ENCODE data around the gene SMC3.

The SMC3 gene

GRCh38 chr10:110567201-110568054 is at the start of gene SMC3:
SMC3 (plus strand) TSS chr10:110567695; CDS start chr10:110567817, 122 bp downstream.
- TF ChIP-seq CTCF (IDR thresholded peaks at IDR 0.05; ENCODE audit: extremely low read depth, insufficient read depth, missing control alignments), result no peak
- peak; percentile 82 for DNase-seq (ENCODE audit: low spot score)
- in situ Hi-C loops (cut with MboI; ENCODE audit: low pct_unique_long_range_greater_than_20kb, low sequenced_read_pairs, unreplicated experiment), result loop anchor here (25.0 kb wide), 1 partner anchor 430 kb away; no protein-coding TSS in a partner anchor

DNA sequence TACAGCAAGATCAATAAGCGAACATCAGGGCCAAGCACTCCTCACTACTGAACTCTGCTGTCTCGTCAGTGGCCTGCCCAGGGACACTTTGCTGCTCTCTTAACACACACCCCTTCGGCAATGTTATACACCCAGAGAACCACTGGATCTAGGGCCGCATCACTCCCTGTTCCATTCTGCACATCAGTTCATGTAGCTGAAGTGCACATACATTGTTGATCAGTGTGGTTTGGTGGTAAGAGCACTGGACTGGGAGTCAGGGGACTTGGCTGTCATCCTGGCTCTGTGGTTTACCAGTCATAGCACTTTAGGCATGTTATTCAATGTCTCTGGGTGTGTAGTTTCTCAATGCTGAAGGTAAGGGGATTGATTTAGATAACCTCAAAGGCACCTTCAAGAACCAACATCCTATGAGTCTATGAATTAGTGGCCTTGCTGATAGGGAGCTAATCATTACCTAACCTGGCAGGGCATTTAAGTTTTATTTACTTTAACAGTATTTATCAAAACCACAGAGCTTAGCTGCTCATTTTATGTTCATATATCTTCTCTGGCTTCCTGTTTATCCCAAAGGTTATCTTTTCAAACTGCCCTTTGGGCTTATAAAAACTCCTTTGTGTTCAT is 45.0 kb upstream of the SMC3 start:
- no peak for DNase-seq (ENCODE audit: low spot score)
- no peak for TF ChIP-seq CTCF (IDR thresholded peaks at IDR 0.05; ENCODE audit: extremely low read depth, insufficient read depth, missing control alignments)
- in situ Hi-C loops (cut with MboI; ENCODE audit: low pct_unique_long_range_greater_than_20kb, low sequenced_read_pairs, unreplicated experiment), result no loop called here

- no peak for DNase-seq (ENCODE audit: low spot score)
- in situ Hi-C loops (cut with MboI; ENCODE audit: low pct_unique_long_range_greater_than_20kb, low sequenced_read_pairs, unreplicated experiment), result no loop called here
- TF ChIP-seq CTCF (IDR thresholded peaks at IDR 0.05; ENCODE audit: extremely low read depth, insufficient read depth, missing control alignments), result no peak
These were observed 43.8 kb upstream of the SMC3 start for GRCh38 chr10:110523736-110524135.

DNA sequence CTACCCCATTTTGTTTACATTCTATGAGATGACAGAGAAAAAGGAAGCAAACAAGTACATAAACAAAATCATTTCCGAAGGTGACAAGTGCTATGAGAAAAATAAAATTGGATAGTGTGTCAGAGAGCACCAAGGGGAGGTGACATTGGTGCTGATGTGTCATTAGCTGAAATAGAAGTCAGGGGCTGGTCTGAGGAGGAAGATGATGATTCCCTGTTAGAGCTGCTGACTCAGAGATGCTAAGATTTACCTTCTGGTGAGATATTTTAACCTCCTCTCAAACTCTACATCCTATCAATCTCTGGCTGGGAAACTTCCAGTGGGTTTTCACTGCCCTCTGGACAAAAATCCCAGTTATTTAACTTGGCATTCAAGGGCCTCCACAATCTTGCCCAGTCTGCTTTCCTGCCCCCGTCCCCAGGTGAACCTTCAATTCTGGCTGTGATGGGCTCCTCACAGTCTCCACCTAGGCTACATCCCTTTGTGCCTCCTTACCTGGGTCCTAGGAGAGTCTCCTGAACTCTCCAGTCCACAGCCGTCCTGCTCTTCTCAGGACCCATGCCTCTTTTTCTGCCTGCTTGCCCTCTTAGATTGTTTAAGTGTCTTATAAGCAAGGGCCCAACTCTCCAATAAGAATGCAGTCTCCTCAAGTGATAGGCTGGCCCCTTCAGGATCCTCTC is 43.2 kb upstream of the SMC3 start:
- TF ChIP-seq CTCF (IDR thresholded peaks at IDR 0.05; ENCODE audit: extremely low read depth, insufficient read depth, missing control alignments), result no peak
- in situ Hi-C loops (cut with MboI; ENCODE audit: low pct_unique_long_range_greater_than_20kb, low sequenced_read_pairs, unreplicated experiment), result no loop called here
- DNase-seq (ENCODE audit: low spot score), result no peak

GRCh38 chr10:110524859-110525232 is 42.6 kb upstream of the SMC3 start:
- TF ChIP-seq CTCF (IDR thresholded peaks at IDR 0.05; ENCODE audit: extremely low read depth, insufficient read depth, missing control alignments), result no peak
- in situ Hi-C loops (cut with MboI; ENCODE audit: low pct_unique_long_range_greater_than_20kb, low sequenced_read_pairs, unreplicated experiment), result no loop called here
- no peak for DNase-seq (ENCODE audit: low spot score)

DNA sequence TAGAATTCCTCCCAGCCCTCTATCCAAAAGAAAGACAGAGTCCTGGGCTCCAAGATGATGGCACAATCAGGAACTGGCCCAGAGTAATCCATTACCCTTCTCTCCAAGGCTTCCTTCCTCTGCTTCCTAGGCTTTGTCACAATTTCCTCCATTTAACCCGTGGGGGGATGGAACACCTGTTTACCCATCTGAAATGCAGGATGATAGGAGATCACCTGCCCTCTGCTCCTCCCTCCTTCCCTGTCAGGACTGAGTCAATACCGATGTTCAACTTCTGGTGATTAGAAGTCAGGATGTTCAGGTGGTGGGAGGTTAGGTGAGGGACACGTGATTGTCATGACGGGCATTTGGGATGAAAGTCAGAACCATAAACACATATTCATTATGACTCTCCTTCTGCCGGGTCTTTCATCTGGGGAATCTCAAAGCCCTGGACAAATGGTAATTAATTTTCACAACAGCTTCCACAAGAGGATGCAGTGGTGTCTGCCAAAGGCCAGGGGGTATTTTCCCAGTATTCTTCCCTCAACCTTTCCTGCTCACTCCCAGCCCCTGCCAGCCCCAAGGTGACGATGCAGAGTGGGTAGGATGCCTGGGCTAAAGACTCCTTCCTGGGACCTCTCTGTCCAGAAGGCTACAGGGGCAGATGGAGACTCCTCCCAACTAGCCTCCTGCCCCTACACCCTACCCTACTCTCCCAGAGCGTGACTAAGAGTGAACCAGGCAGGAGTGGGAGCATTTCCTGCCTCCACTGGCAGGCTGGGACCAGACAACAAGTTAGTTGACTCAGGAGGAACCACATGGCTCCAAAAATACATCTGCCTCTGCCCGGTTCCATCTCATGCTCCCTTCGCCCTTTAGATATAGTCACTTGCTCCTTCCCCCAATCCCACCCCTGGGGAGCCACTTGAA is 41.9 kb upstream of the SMC3 start:
- in situ Hi-C loops (cut with MboI; ENCODE audit: low pct_unique_long_range_greater_than_20kb, low sequenced_read_pairs, unreplicated experiment), result no loop called here
- no peak for DNase-seq (ENCODE audit: low spot score)
- no peak for TF ChIP-seq CTCF (IDR thresholded peaks at IDR 0.05; ENCODE audit: extremely low read depth, insufficient read depth, missing control alignments)
